ENCODE results near the gene CUTA.
"Not testable (repeated sequence)": the region's sequence is repeated elsewhere in the genome, so short reads cannot be mapped to it uniquely, and the experiment has no call there.

CUTA gene

DNA sequence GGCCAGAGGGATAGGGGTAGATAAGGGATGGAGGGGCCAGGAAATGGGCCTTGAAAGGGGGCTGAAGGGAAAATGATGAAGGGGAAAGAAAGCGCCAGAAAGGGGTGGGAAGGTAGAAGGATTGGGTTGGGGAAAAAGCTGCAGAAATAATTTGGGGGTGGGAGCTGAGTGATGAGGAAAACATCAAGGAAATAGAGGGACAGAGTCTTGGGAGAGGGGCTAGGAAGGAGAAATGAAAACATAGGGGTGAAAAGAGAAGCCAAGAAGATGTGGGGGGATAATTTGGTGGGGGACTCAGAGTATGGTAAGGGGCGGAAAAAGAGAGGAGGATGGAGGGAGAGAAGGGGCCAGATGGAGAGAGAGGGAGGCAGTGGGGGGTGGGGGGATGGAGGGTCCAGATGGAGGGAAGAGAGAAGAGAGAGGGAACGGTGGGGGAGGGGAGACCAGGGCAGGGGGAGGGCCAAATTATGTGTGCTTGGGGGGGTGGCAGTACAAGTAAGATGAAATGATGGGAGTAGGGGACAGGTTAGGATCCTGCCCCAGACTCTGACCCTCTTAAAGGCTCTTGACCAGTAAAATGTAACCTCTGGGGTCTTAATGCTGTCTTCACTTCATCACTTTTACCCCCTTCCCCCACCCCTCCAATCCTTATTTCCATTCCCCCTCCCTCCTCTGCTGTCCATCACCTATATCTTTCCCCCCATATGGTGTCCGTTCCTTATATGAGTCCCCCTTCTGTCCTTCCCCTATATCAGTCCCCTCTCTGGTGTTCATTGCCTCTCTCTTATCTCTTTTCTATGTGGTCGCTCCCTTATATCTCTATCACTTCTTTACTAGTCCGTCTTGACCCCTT is 2.8 kb upstream of the CUTA start:
- DNase-seq: peak; percentile 65

DNA sequence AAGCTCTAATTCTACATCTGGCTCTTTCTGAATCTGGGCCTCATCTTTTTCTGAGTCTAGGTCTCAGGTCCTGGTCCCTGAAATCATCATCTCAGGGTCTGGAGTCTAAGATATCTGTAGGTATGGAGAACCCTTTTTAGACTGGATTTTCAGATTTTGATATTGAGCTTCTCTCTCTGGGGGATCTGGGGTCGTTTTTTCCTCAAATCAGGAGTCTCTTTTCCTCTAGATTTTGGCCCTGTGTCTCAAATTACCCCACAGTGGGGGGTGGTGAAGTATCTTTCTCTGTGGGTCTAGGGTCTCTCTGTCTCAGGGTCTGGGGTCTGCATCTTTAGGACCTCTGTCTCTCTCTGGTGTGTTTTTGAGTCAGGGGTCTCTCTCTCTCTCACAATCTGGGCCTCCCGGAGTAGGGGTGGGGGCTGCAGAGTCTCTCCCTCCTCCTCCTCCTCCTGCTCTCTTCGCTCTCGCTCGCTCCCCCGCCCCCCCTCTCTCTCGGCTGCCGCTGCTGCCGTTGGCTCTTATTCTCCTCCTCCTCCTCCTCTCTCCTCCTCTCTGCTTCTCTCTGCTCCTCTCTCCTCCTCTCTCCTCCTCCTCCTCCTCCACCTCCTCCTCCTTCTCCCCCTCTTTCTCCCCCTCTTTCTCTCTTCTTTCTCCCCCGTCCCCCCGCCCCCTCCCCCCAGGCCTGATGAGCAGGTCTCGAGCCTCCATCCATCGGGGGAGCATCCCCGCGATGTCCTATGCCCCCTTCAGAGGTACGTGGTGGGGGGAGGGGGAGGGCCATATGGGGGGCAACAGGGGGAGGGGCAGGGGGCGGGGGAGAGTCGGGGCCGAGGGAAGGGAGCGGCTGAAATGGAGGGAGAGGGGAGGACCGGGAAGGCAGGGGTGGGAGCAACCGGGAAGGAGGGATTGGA is 1.9 kb upstream of the CUTA start, which contains the start of gene SYNGAP1:
Gene SYNGAP1 (plus strand): TSS at position 486 of the 911 bp plus-strand sequence. CDS start 200 bp downstream, at position 686.
- DNase-seq: peak; percentile 67

DNA sequence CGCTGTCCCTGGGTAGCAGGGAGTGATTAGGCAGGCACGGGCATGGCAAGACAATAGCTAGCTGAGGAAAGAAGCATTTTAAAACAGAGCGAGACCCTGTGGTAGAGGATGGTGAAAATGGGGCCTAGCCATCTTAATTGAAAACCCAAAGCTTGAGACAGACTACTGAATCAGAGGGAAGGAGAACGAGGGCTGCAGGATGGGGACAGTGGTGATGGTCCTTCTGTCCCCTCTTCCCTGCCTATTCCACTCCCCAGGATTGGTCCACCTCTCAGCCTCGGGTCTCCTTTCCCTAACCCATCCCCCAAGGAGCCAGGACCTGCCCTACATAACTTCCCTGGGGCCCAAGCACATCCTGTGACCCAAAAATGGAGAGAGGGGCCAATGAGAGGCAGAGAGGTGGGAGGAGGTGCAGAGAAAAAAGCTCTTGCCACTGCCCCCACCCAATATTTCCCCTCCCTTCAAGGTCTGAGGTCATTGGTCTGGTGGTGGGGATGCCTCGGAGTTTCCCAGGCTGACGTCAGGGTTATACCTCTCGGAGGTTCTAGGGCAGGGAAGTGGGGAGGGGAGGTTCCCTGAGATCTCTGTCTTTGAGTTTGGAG is 884 bp upstream of the CUTA start:
- no peak for DNase-seq

GRCh38 chr6:33417128-33417902 is 592 bp downstream of the CUTA start:
- DNase-seq: peak; percentile 47

DNA sequence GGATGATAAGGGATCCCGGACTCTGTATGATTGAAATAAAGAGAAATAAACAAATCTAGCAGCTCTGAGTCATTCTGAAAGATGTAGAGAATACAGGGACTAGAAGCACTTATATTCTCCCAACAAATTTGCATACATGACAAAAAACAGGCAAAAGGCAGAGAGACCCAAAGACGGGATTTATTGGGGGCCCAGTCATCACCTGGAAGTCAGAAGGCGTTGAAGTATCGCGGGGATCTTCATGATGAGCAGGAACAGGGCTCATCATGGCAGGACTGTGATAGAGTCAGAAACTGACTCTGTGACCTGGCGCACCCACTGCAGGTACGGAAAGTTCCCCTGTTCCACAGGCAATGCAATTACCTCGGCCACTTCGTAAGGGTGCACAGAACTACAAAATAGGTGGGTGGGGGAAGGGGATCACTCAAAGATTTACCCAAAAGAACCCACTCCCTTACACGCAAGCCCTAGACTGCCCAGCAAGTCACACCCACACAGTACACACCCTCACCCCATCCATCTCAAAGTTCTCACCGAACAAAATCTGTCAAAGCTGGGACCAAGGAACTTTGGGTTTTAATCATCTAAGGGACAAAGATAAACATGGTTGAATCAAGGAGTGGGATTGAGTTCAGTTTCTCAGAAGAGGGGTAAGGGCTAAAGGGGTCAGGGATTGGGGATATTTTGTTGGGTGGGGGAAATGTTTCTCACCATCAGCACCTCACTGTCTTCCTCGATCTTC is 1.4 kb downstream of the CUTA start:
- DNase-seq: no peak

DNA sequence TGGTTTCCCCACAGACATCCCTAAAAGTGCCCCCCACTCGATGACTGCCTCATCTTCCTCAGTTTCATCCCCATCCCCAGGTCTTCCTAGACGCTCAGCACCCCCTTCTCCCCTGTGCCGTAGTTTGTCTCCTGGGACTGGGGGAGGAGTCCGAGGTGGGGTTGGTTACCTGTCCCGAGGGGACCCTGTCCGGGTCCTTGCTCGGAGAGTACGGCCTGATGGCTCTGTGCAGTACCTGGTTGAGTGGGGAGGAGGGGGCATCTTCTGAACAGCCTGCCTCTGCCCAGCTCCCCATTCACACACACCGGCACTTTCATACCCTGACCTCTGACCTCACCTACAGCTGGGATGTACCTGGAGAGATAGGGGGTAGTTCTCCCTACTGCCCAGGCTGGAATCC is 2.1 kb downstream of the CUTA start:
- no peak for DNase-seq

DNA sequence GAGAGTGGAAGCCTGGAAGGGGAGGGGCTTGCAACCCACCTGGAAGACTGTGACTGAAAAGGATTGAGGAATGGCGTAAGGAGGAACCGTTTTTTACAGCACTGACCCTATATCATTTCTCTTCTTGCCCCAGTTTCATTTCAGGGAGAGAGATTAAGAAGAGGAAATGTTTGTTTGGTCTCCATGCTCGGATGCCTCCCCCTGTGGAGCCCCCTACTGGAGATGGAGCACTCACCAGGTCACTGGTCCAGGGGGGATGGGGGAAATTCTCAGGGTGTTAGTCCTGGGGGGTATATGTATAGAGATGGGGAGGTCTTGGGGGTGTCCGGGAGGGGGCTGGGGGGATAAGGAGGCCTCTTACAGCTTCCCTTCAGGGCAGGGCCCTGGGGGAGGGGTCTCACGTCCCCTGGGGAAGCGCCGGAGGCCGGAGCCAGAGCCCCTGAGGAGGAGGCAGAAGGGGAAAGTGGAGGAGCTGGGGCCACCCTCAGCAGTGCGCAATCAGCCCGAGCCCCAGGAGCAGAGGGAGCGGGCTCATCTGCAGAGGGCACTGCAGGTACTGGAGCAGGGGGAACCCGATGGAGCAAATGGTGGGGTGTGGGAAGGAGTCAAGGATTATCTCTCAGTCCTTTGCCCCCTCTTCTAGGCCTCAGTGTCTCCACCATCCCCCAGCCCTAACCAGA is 3.2 kb downstream of the CUTA start:
- peak; percentile 65 for DNase-seq

DNA sequence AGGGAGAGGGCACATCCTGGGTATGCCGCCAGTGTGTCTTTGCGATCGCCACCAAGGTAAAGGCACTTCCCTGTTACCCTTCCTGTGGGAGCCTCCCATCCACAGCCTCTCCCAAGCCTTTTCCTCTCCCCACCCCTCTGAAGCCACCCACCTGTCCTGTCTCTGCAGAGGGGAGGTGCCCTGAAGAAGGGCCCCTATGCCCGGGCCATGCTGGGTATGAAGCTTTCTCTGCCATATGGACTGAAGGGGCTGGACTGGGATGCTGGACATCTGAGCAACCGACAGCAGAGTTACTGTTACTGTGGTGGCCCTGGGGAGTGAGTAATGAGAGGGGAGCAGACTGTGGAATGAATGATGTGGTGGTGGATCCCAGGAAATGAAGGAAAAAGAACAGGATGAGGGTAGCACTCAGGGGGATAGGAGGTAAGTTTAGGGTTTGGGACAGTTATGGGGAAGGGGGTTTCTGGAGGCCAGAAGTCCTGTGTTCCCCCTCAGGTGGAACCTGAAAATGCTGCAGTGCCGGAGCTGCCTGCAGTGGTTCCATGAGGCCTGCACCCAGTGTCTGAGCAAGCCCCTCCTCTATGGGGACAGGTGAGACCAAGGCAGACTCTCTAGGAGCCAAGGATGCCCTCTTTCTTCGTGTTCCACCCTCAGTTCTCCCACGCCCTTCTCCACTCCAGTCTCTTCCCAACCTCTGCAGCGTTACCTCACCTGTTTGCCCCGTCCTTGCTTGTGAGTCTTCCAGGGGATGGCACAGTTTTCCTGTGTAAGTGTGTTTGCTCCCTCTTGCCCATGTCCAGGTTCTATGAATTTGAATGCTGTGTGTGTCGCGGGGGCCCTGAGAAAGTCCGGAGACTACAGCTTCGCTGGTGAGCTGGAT is 4.4 kb downstream of the CUTA start:
- no peak for DNase-seq

DNA sequence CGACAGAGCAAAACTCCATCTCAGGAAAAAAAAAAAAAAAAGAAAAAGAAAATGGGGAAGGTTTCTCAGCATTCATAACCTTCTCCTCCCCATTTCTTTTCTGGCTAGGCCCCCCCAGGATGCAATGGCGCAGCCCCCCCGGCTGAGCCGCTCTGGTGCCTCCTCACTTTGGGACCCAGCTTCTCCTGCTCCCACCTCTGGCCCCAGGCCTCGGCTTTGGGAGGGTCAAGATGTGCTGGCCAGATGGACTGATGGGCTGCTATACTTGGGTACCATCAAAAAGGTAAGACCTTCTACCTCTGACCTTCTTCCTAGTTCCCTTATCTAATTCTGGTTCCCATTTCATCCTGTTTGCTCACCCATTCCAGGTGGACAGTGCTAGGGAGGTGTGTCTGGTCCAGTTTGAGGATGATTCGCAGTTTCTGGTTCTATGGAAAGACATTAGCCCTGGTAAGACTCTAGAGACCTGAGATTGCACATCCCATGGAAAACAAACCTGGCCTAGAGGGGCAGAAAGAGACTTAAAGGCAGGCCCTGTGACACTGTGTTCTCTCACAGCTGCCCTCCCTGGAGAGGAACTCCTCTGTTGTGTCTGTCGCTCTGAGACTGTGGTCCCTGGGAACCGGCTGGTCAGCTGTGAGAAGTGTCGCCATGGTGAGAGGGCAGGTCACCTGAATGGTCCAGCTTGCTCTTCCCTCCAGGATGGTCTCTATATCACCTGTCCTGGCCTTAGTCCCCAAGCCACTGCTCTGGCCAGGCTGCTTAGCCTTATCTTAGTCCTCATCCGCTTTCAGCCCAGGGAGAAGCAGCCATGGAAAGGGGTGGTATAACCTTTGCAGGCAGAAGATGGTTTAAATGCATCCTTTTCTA is 5.5 kb downstream of the CUTA start:
- no peak for DNase-seq

DNA sequence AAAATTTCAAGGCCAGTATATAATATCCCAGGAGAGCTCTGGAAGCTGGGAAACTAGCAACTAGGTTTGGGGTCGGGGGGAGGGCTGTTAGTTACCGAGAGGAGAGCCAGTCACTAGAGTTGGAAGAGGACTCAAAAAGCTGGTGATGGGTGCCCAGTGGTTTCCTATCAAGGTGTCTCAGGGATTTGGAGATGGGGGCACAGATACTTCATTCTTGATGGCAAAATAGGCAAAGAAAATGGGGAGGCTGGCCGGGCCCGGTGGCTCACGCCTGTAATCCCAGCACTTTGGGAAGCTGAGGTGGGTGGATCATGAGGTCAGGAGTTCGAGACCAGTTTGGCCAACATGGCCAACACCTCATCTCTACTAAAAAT is 6.3 kb downstream of the CUTA start:
- no peak for DNase-seq

- peak; percentile 89 for DNase-seq
Measured at GRCh38 chr6:33410711-33411631, 6.9 kb downstream of the CUTA start, which contains the start of gene PHF1. TSS of gene PHF1 (plus strand) at chr6:33411014. CDS start at chr6:33412264, 1,250 bp downstream.

DNA sequence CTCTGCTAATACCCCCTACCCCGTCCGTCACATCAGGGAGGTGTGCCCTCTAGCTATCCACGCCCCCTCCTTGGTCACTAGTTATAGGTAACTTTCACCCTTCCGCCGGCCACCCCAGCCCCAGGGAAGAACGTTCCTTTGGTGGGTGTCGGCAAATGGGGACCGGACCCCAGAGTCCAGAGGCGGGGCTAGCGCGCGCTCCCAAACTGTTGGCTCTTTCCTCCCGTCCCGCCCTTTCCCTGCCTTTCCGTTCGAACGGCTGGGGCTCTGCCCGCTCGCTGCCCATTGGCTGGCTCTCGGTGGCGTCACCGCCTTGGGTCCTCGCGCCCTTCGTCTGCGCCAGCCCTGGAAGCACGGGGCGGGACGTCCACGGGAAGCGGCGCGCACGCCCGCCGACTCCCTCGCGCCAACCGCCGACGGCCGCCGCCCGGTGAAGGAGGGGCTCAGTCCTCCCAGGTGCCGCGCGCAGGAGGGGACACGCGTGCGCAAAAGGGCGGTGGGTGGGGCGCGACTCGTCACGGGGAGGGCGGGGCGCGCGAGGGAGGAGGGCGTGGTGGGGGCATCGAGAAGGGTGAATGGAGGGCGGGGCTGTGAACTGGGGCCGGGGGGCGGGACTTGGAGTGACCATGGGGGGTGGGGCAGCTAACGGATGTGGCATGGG is 7.7 kb downstream of the CUTA start:
- DNase-seq: peak; percentile 99

DNA sequence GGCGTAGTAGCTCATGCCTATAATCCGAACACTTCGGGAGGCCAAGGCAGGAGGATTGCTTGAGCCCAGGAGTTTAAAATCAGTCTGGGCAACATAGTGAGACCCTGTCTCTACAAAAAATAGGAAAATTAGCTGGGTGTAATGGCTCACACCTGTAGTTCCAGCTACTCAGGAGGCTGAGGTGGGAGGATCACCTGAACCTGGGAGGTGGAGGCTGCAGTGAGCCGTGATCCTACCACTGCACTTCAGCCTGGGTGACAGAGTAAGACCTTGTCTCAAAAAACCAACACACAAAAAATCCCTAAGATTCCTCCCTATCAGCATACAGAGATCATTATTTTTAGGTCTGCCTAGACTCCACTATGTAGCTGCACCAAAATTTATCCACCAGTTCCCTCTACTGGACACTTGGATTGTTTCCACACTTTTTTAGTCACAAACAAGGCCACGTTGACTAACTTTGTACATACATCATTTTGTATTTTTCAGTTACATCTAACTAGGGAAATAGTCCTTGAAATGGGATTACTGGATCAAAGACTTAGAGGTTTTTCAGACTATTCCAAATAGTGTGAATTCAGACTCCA is 10.7 kb downstream of the CUTA start:
- peak; percentile 77 for DNase-seq

DNA sequence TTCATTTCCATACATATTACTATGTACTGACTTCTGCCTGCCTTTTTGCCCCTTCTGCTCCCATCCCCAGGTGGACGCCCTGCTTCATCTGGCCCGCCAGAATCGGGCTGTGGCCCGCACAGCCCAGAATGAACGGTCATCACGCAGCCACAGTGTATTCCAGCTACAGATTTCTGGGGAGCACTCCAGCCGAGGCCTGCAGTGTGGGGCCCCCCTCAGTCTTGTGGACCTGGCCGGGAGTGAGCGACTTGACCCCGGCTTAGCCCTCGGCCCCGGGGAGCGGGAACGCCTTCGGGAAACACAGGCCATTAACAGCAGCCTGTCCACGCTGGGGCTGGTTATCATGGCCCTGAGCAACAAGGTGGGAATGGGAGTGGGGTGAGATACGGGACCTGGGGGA is 11.8 kb downstream of the CUTA start:
- no peak for DNase-seq

DNA sequence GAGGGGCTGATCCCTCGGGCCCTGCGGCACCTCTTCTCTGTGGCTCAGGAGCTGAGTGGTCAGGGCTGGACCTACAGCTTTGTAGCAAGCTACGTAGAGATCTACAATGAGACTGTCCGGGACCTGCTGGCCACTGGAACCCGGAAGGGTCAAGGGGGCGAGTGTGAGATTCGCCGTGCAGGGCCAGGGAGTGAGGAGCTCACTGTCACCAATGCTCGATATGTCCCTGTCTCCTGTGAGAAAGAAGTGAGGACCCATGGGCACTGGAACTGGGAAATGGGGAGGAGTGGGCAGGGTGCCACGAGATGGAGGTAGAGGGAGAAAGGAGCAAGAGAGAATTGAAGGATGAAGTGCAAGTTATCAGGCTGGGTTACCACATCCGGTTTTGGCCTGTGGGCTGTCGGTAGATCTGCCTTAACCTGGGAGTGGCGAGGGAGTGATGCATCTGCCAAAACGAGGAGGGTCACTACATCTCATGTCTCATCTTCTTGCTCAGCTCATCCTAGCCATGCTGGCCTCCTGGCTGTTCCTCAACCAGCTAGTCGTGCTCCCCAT is 12.4 kb downstream of the CUTA start:
- DNase-seq: no peak

GRCh38 chr6:33404884-33405283 is 13.0 kb downstream of the CUTA start:
- no peak for DNase-seq

DNA sequence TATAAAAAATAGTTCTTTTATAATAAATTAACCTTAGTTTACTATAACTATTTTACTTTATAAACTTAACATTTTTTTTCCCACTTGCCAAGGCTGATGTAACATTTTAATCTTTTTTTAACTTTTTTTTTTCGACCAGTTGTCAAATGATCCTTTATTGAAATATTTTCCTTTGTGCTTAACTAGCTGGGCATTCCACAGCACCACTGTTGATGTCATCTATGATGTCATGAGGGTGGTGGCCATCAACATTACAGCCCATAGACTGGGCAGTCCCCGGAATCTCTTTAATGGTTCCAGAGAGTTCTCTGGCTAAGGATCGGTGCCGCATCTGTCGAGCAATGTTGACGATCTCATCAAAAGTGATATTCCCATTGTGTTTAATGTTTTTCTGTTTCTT is 18.0 kb downstream of the CUTA start:
- DNase-seq: not testable (repeated sequence)

Data from hematopoietic multipotent progenitor cell treated with erythropoietin and hydrocortisone succinate and interleukin-3 and kit ligand, for 6 days (in vitro differentiated cells).